Middle frontal gyrus (tissue), 1 donor: ENCODE results near the gene HNRNPUL1.

Experiments used
- DNase-seq: peaks from one replicate; pipeline ENCODE4 v3.0.0-alpha.2; 2015; ENCODE audit warnings: low spot score; ENCODE audit errors: extremely low spot score

Gene HNRNPUL1

DNA sequence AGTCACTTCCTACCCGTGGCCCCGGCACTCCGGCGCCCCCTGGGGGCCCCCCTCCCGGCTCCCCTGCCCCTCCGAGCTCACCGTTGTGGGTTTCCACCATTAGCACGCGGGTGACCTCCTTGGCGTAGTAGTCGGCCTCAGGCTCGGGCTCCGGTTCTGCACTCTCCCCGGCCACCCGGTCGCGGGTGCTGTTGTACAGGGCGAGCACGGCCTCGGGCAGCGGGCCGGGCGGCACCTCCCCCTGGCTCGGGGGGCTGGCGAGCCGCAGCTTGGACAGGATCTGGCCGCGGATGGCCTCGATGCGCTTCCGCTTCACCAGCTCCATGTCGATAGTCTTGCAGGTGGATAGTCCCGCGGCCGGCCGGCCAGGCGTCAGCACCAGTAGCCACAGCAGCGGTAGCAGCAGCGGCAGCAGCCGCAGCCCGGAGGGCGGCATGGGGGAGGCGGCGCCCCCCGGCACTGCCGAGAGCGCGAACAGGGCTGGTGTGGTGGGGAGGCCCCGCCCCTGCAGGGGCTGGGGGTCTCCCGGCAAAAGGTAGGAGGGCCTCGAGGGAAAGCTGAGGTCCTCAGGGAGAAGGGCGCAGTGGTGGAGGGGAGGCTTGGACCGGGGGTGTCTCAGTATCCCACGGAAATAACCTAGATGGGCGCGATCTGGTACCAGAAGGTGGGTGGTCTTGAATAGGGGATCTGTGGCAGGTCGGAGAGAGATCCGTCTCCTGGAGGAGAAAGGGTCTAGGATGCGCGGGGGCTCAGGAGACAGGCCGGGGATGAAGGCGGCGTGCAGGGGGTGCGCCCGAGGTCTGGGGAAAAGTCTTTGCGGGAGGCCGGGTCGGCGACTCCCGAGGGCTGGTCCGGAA lies 88.7 kb downstream of the HNRNPUL1 start:
- DNase-seq = no peak

- no peak for DNase-seq
Measured at GRCh38 chr19:41353466-41354342, 89.5 kb downstream of the HNRNPUL1 start, which contains the start of gene TGFB1. Gene TGFB1, minus strand, starts transcription at chr19:41353922. Its CDS starts 878 bp downstream, at chr19:41353044.

DNA sequence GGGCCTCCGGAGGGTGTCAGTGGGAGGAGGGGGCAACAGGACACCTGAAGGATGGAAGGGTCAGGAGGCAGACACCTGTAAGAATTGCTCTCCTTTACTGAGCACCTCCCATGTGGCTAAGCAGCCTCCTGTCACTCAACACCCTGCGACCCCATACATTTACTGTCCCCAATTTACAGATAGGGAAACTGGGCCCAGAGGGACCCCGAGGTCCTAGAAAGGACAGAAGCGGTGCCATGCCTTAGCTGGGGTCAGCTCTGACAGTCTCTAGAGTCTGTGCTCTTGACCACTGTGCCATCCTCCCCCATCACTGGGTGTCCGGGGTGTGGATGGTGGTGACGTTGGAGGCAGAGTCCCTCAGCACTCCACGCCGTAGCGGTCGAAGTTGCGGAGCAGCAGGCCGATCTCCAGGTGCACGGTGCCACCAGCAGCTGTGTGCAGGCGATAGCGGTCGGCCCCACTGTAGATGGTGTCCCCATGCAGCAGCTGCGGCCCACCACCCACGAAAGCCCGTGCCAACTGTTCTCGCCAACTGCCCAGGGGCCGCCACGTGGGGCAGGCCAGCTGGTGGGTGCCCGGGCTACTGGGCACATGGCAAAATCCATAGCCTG lies 90.3 kb downstream of the HNRNPUL1 start:
- DNase-seq = no peak

DNA sequence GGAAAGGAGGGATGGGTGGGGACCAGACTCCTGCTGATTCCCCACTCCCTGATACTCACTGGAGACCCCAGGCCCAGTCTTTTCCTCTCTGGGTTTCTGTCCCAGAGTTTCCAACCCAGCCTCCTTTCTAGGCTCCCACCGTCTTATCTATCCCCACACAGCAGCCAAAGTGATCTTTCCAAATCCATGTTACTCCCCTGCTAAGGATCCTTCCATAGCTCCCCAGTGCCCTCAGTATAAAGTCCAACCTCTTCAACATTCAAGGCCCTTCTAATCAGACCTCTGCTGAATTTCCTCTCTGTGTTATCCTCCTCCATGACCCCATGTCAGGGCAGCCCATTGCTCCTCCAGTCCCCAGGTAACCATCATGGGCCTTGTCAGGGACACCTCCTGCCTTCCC lies 90.9 kb downstream of the HNRNPUL1 start:
- no peak for DNase-seq

- no peak for DNase-seq
Measured at GRCh38 chr19:41355802-41356201, 91.6 kb downstream of the HNRNPUL1 start.

GRCh38 chr19:41356984-41357739 lies 93.0 kb downstream of the HNRNPUL1 start:
- no peak for DNase-seq
